BJ (cell line): ENCODE measurements around the gene BTNL9. TPM values are rescaled to one million over a fixed set of nuclear protein-coding genes. Genes with fewer than 3 reads are reported as not detected.

Experiments
- CTCF ChIA-PET: fragments of 350-600 bp; formaldehyde crosslinking; extraction: SDS; loops from one replicate; lab custom pipeline; 2021; ENCODE audit warnings: antibody characterized with exemption, inconsistent platforms; lab: Yijun Ruan, JAX
- POLR2A ChIA-PET: fragments of 300-600 bp; sonication (Branson Sonifier 250); formaldehyde crosslinking; extraction: SDS; loops from one replicate; lab custom pipeline; 2021; ENCODE audit warnings: antibody characterized with exemption; lab: Charles Lee
- DNase-seq: peaks from one replicate; pipeline ENCODE4 v3.0.0-alpha.2; 2011; ENCODE audit warnings: low read depth
- H3K27me3 ChIP-seq: 2 replicates; pipeline ENCODE4 v1.6.0; 2011; ENCODE audit warnings: low read length; ENCODE audit not compliant: control insufficient read depth, insufficient read depth
- H3K36me3 ChIP-seq: 2 replicates; pipeline ENCODE4 v1.5.1; 2011; ENCODE audit warnings: low read length; ENCODE audit not compliant: control insufficient read depth, insufficient read depth
- H3K4me3 ChIP-seq: 2 replicates; pipeline ENCODE4 v1.5.1; 2011; ENCODE audit warnings: low read depth, mild to moderate bottlenecking, control low read depth, low read length
- polyA plus RNA-seq: library from polyadenylated mRNA; depleted of rRNA; stranded (reverse); fragments of >200 nt; gene quantifications from 2 replicates; pipeline ENCODE4 v1.2.3, GENCODE V29; 2011
- TF ChIP-seq, protein P1 (sequence below): IDR thresholded peaks from 2 replicates; pipeline ENCODE4 v1.5.1; 2011; ENCODE audit warnings: low read depth, mild to moderate bottlenecking, control low read depth, inconsistent platforms, low read length, moderate library complexity; ENCODE audit not compliant: insufficient read depth

BTNL9 gene
- polyA plus RNA-seq, 1 experiment, result not detected

DNA sequence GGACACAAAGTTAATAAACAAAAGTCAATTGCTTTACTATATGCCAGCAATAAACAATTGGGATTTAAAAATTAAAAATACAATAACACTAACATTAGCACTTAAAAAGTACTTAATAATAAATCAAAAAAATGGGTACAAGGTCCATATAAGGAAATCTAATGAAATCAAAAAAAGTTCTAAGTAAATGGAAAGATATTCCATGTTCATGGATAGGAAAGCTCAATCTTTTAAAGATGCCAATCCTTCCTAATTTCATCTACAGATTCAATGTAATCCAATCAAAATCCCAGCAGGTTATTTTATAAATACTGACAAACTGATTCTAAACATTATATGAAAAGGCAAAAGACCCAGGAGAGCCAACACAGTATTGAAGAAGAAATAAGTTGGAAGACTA is 41.9 kb downstream of the BTNL9 start:
- H3K4me3 ChIP-seq, result no peak overlapping the region
- CTCF ChIA-PET, result no interaction called here
- TF ChIP-seq, protein P1, sequence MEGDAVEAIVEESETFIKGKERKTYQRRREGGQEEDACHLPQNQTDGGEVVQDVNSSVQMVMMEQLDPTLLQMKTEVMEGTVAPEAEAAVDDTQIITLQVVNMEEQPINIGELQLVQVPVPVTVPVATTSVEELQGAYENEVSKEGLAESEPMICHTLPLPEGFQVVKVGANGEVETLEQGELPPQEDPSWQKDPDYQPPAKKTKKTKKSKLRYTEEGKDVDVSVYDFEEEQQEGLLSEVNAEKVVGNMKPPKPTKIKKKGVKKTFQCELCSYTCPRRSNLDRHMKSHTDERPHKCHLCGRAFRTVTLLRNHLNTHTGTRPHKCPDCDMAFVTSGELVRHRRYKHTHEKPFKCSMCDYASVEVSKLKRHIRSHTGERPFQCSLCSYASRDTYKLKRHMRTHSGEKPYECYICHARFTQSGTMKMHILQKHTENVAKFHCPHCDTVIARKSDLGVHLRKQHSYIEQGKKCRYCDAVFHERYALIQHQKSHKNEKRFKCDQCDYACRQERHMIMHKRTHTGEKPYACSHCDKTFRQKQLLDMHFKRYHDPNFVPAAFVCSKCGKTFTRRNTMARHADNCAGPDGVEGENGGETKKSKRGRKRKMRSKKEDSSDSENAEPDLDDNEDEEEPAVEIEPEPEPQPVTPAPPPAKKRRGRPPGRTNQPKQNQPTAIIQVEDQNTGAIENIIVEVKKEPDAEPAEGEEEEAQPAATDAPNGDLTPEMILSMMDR, result no peak
- POLR2A ChIA-PET, result no interaction called here
- no peak for DNase-seq
- no peaks in the 10 kb centered on the region for H3K36me3 ChIP-seq
- H3K27me3 ChIP-seq, result peaks cover 4% of the 10 kb centered on the region

- POLR2A ChIA-PET, result no interaction called here
- TF ChIP-seq, protein P1, result no peak
- no peaks in the 10 kb centered on the region for H3K36me3 ChIP-seq
- H3K27me3 ChIP-seq, result peaks cover 4% of the 10 kb centered on the region
- H3K4me3 ChIP-seq, result no peak overlapping the region
- CTCF ChIA-PET, result no interaction called here
- no peak for DNase-seq
Measured at GRCh38 chr5:181084621-181085195, 44.6 kb downstream of the BTNL9 start.

DNA sequence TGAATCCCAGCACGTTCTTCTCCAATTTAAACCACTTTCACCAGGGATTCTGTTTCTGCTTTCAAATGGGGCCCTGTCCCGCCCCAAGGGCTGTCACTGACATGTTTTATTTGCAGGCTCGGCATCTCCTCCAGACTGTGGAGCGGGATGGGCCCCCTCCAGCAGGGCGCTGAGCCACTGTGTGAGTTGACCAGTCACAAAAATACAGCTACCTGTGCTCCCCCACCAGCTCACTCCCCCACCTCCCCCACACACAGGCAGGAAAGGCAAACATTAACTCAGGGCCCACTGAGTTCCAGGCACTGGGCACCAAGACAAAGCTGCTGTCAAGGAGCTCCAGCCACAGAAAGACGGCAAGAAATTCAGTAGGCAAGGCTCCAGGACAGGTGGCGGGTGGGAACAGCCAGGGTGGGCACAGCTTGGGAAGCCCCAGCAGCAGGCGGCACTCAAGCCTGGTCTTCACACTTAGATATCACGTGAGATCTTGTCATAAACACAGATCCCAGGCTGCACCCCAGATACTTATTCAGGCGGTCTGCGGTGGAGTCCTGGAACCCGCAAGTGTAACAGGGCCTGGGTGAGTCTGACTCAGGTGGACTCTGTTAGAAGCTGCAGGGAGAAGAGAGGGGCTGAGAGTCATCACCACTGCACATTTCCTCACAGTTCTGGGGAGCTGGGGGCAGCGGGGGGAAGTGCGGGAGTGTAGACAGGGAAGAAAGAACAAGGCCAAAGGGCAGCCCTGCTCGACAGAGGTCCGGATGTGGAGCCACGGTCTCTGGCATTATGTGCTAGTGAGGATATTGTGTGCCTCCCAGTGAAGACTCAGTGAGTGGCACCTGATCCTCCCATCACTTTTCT is 46.2 kb downstream of the BTNL9 start:
- CTCF ChIA-PET, result no interaction called here
- no peak for DNase-seq
- POLR2A ChIA-PET, result no interaction called here
- H3K36me3 ChIP-seq, result no peaks in the 10 kb centered on the region
- H3K4me3 ChIP-seq, result no peak overlapping the region
- TF ChIP-seq, protein P1, result no peak
- peaks cover 4% of the 10 kb centered on the region for H3K27me3 ChIP-seq

DNA sequence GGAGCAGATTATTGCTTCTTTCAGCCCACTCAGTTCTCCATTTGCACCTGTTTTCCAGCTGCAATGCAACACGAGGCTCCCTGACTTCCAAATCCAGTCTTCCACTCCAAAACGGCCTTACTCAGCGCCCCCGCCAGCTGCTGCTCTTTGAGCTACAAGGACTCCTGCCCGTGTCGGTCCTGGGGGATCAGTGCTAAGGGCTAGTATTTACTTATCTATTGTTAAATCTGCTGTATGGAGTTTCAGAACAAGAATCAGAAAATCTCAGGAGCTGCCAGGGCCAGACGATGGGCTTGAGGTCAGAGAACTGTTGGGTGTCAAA is 46.8 kb downstream of the BTNL9 start:
- POLR2A ChIA-PET, result no interaction called here

GRCh38 chr5:181087309-181087708 is 47.2 kb downstream of the BTNL9 start:
- ChIA-PET CTCF (interaction anchor here (0.7 to 1.1 kb wide), 2 partner anchors 9 to 106 kb away, joined by 3 read pairs; no protein-coding TSS in a partner anchor), POLR2A (no interaction called here)
- no peaks in the 10 kb centered on the region for H3K36me3 ChIP-seq
- no peak for DNase-seq
- TF ChIP-seq, protein P1, result no peak
- H3K4me3 ChIP-seq, result no peak overlapping the region
- peaks cover 4% of the 10 kb centered on the region for H3K27me3 ChIP-seq

More for the DNA sequence above, 46.8 kb downstream of the BTNL9 start:
- no peak for DNase-seq
- TF ChIP-seq, protein P1, result no peak
- H3K27me3 ChIP-seq, result peaks cover 4% of the 10 kb centered on the region
- no peaks in the 10 kb centered on the region for H3K36me3 ChIP-seq
- H3K4me3 ChIP-seq, result no peak overlapping the region
- CTCF ChIA-PET, result interaction anchor here (1.1 kb wide), 1 partner anchor 9 kb away, joined by 3 read pairs; no protein-coding TSS in a partner anchor
